ENCODE results near the gene LPP. TPM values are rescaled to one million over a fixed set of nuclear protein-coding genes. Genes with fewer than 3 reads are reported as not detected.
A peak's percentile ranks its signal among the peaks of the same experiment; 100 is the strongest.

Gene LPP
- total RNA-seq, 1 donor from 2014 or later, result 96.7 TPM

- H3K4me3 Mint-ChIP-seq, result no peak overlapping the region
- no peak for TF ChIP-seq CTCF (conservative IDR thresholded peaks at IDR 0.05)
- H3K4me1 Mint-ChIP-seq (ENCODE audit: unreplicated experiment), result peaks cover 19% of the 10 kb centered on the region
- DNase-seq (ENCODE audit: extremely low spot score, unreplicated experiment), result no peak
- no peaks in the 10 kb centered on the region for H3K9me3 Mint-ChIP-seq
- H3K36me3 Mint-ChIP-seq, result peaks cover 13% of the 10 kb centered on the region
- no peaks in the 10 kb centered on the region for H3K27me3 Mint-ChIP-seq
- H3K27ac Mint-ChIP-seq, result no peak overlapping the region
Observed at GRCh38 chr3:188261011-188261410, 107.1 kb downstream of the LPP start.

GRCh38 chr3:188262488-188262887, 108.5 kb downstream of the LPP start:
- H3K27me3 Mint-ChIP-seq, result no peaks in the 10 kb centered on the region
- H3K4me1 Mint-ChIP-seq (ENCODE audit: unreplicated experiment), result peaks cover 11% of the 10 kb centered on the region
- no peak overlapping the region for H3K4me3 Mint-ChIP-seq
- H3K27ac Mint-ChIP-seq, result no peak overlapping the region
- TF ChIP-seq CTCF (conservative IDR thresholded peaks at IDR 0.05), result no peak
- H3K36me3 Mint-ChIP-seq, result peaks cover 12% of the 10 kb centered on the region
- no peaks in the 10 kb centered on the region for H3K9me3 Mint-ChIP-seq
- DNase-seq (ENCODE audit: extremely low spot score, unreplicated experiment), result no peak

GRCh38 chr3:188262913-188263683, 109.1 kb downstream of the LPP start:
- H3K9me3 Mint-ChIP-seq, result no peaks in the 10 kb centered on the region
- no peak for DNase-seq (ENCODE audit: extremely low spot score, unreplicated experiment)
- peaks cover 12% of the 10 kb centered on the region for H3K36me3 Mint-ChIP-seq
- H3K4me1 Mint-ChIP-seq (ENCODE audit: unreplicated experiment), result peaks cover 15% of the 10 kb centered on the region
- H3K4me3 Mint-ChIP-seq, result no peak overlapping the region
- no peak for TF ChIP-seq CTCF (conservative IDR thresholded peaks at IDR 0.05)
- no peaks in the 10 kb centered on the region for H3K27me3 Mint-ChIP-seq
- H3K27ac Mint-ChIP-seq, result no peak overlapping the region

GRCh38 chr3:188264226-188265207, 110.6 kb downstream of the LPP start:
- DNase-seq (ENCODE audit: extremely low spot score, unreplicated experiment), result no peak
- TF ChIP-seq CTCF (conservative IDR thresholded peaks at IDR 0.05), result no peak
- Mint-ChIP-seq H3K4me1 (ENCODE audit: unreplicated experiment) (peaks cover 22% of the 10 kb centered on the region), H3K4me3 (no peak overlapping the region), H3K27ac (no peak overlapping the region), H3K27me3 (no peaks in the 10 kb centered on the region), H3K9me3 (no peaks in the 10 kb centered on the region), H3K36me3 (peaks cover 8% of the 10 kb centered on the region)

- Mint-ChIP-seq H3K27me3 (no peaks in the 10 kb centered on the region), H3K9me3 (no peaks in the 10 kb centered on the region), H3K4me3 (no peak overlapping the region), H3K4me1 (ENCODE audit: unreplicated experiment) (peaks cover 41% of the 10 kb centered on the region), H3K36me3 (peaks cover 14% of the 10 kb centered on the region), H3K27ac (peak overlapping the region; percentile 64)
- TF ChIP-seq CTCF (conservative IDR thresholded peaks at IDR 0.05), result no peak
- DNase-seq (ENCODE audit: extremely low spot score, unreplicated experiment), result no peak
Observed at GRCh38 chr3:188266562-188267274, 112.8 kb downstream of the LPP start.

Data from type B pancreatic cell (in vitro differentiated cells).